OCI-LY7 (cell line): ENCODE measurements around the gene HBB. TPM values are rescaled to one million over a fixed set of nuclear protein-coding genes. Genes with fewer than 3 reads are reported as not detected.

Source experiments
- BruUV-seq: library from RNA; stranded (reverse); fragments of 400-500 nt; replicated peaks from 2 replicates; lab custom pipeline; 2021; lab: Mats Ljungman, UMichigan
- CTCF ChIA-PET: fragments of 300-600 bp; sonication (Branson Sonifier 250); formaldehyde crosslinking; loops from one replicate; lab custom pipeline; 2022; ENCODE audit warnings: antibody characterized with exemption; ENCODE audit not compliant: unreplicated experiment; lab: Charles Lee
- POLR2A ChIA-PET: fragments of 300-600 bp; sonication (Branson Sonifier 250); formaldehyde crosslinking; loops from one replicate; lab custom pipeline; 2022; ENCODE audit warnings: antibody characterized with exemption; lab: Charles Lee
- DNase-seq: peaks from one replicate; pipeline ENCODE4 v3.0.0-alpha.2; 2015; ENCODE audit warnings: low spot score
- H2AFZ ChIP-seq: fragments of 200-600 bp; sonication (generic), shearing (Covaris generic); 2 replicates; pipeline ENCODE4 v1.6.1; 2014; ENCODE audit warnings: mild to moderate bottlenecking, antibody characterized with exemption, low read length, moderate library complexity
- H3K27ac ChIP-seq: fragments of 200-600 bp; sonication (generic); 2 replicates; pipeline ENCODE4 v1.5.1; 2014; ENCODE audit warnings: mixed run types, low read depth, mild to moderate bottlenecking, moderate library complexity, low read length, inconsistent platforms; ENCODE audit not compliant: poor library complexity, severe bottlenecking
- H3K36me3 ChIP-seq: fragments of 200-600 bp; sonication (generic); 2 replicates; pipeline ENCODE4 v1.6.1; 2014; ENCODE audit warnings: mild to moderate bottlenecking, antibody characterized with exemption, low read length, moderate library complexity, mixed read lengths; ENCODE audit not compliant: insufficient read depth
- H3K4me1 ChIP-seq: fragments of 200-600 bp; sonication (generic); 2 replicates; pipeline ENCODE4 v1.5.1; 2014; ENCODE audit warnings: mild to moderate bottlenecking, low read length; ENCODE audit not compliant: insufficient read depth, poor library complexity, severe bottlenecking
- H3K4me2 ChIP-seq: fragments of 200-600 bp; sonication (generic); 2 replicates; pipeline ENCODE4 v1.6.1; 2014; ENCODE audit warnings: mild to moderate bottlenecking, low read length
- H3K4me3 ChIP-seq: fragments of 200-600 bp; sonication (generic); 2 replicates; pipeline ENCODE4 v1.5.1; 2014; ENCODE audit warnings: mild to moderate bottlenecking, low read depth, low read length; ENCODE audit not compliant: poor library complexity, severe bottlenecking
- H3K79me2 ChIP-seq: fragments of 200-600 bp; sonication (generic); 2 replicates; pipeline ENCODE4 v1.6.1; 2016; ENCODE audit warnings: low read depth, mild to moderate bottlenecking, low read length, moderate library complexity, mixed read lengths; ENCODE audit not compliant: insufficient read depth
- H3K9me2 ChIP-seq: fragments of 200-600 bp; sonication (generic); 2 replicates; pipeline ENCODE4 v1.6.1; 2016; ENCODE audit warnings: mild to moderate bottlenecking, low read length, mixed read lengths; ENCODE audit not compliant: insufficient read depth
- H3K9me3 ChIP-seq: fragments of 200-600 bp; sonication (generic); 2 replicates; pipeline ENCODE4 v1.6.1; 2014; ENCODE audit warnings: mild to moderate bottlenecking, mixed run types, low read length, mixed read lengths
- H4K20me1 ChIP-seq: fragments of 200-600 bp; sonication (generic); 2 replicates; pipeline ENCODE4 v1.6.1; 2014; ENCODE audit warnings: mild to moderate bottlenecking, antibody characterized with exemption, low read length, moderate library complexity, mixed read lengths; ENCODE audit not compliant: insufficient read depth
- CTCF ChIP-seq: fragments of 200-600 bp; sonication (generic); conservative IDR thresholded peaks from 2 replicates; pipeline ENCODE4 v1.5.1; 2014; ENCODE audit warnings: mild to moderate bottlenecking, antibody characterized with exemption, low read length, moderate library complexity, mixed read lengths
- EZH2phosphoT487 ChIP-seq: fragments of 200-600 bp; sonication (generic); IDR thresholded peaks from 2 replicates; pipeline ENCODE4 v1.6.1; 2018; ENCODE audit warnings: low read depth, borderline replicate concordance, mild to moderate bottlenecking, mixed run types, antibody characterized with exemption, low read length, moderate library complexity, mixed read lengths
- intact Hi-C: fragments of 100-400 bp; cut with micrococcal nuclease; formaldehyde crosslinking; loops from one replicate; pipeline ENCODE4 v1.10.0; 2022; ENCODE audit not compliant: unreplicated experiment
- total RNA-seq, 2 experiments: library from RNA; depleted of rRNA in 1 of 2; stranded (reverse); fragments of >200 nt in 1 of 2; shearing (Covaris generic) in 1 of 2; gene quantifications; 2 replicates each; pipeline ENCODE4 v1.2.3, GENCODE V29; 2014 to 2022

The HBB gene
- total RNA-seq, 2 experiments from 2014 or later = not detected

GRCh38 chr11:5241458-5241857 is 14.6 kb upstream of the HBB start:
- Histone ChIP-seq H2AFZ (no peak overlapping the region), H3K4me3 (no peak overlapping the region), H3K4me2 (no peak overlapping the region), H3K4me1 (no peaks in the 10 kb centered on the region), H3K9me2 (no peaks in the 10 kb centered on the region), H3K27ac (no peak overlapping the region), H4K20me1 (no peaks in the 10 kb centered on the region), H3K36me3 (no peaks in the 10 kb centered on the region), H3K9me3 (no peaks in the 10 kb centered on the region), H3K79me2 (no peaks in the 10 kb centered on the region)
- no TSS peak for BruUV-seq
- POLR2A ChIA-PET = interaction anchor here (0.8 kb wide), 1 partner anchor 28 kb away, joined by 3 read pairs; no protein-coding TSS in a partner anchor
- TF ChIP-seq EZH2phosphoT487 (no peak), CTCF (no peak)
- CTCF ChIA-PET = no interaction called here
- intact Hi-C loops = no loop called here
- no peak for DNase-seq

- Histone ChIP-seq H3K27ac (no peak overlapping the region), H3K4me3 (no peak overlapping the region), H2AFZ (no peak overlapping the region), H3K4me2 (no peak overlapping the region), H3K36me3 (no peaks in the 10 kb centered on the region), H4K20me1 (no peaks in the 10 kb centered on the region), H3K9me2 (no peaks in the 10 kb centered on the region), H3K9me3 (no peaks in the 10 kb centered on the region), H3K4me1 (no peaks in the 10 kb centered on the region), H3K79me2 (no peaks in the 10 kb centered on the region)
- BruUV-seq = no TSS peak
- DNase-seq = no peak
- TF ChIP-seq CTCF (no peak), EZH2phosphoT487 (no peak)
- intact Hi-C loops = no loop called here
- CTCF ChIA-PET = no interaction called here
- POLR2A ChIA-PET = interaction anchor here (1.0 kb wide), 1 partner anchor 11 kb away, joined by 3 read pairs; no protein-coding TSS in a partner anchor
These were observed 13.6 kb upstream of the HBB start for GRCh38 chr11:5240458-5240857.

GRCh38 chr11:5240056-5240455 is 13.2 kb upstream of the HBB start:
- no peak overlapping the region for H3K27ac ChIP-seq
- no peak overlapping the region for H3K4me2 ChIP-seq
- CTCF ChIA-PET = no interaction called here
- TF ChIP-seq CTCF = no peak
- no peak for TF ChIP-seq EZH2phosphoT487
- POLR2A ChIA-PET = interaction anchor here (1.0 kb wide), 1 partner anchor 11 kb away, joined by 3 read pairs; no protein-coding TSS in a partner anchor
- no peaks in the 10 kb centered on the region for H3K4me1 ChIP-seq
- DNase-seq = no peak
- no peaks in the 10 kb centered on the region for H3K9me2 ChIP-seq
- H3K9me3 ChIP-seq = no peaks in the 10 kb centered on the region
- H3K79me2 ChIP-seq = no peaks in the 10 kb centered on the region
- H2AFZ ChIP-seq = no peak overlapping the region
- no TSS peak for BruUV-seq
- H3K36me3 ChIP-seq = no peaks in the 10 kb centered on the region
- intact Hi-C loops = no loop called here
- no peaks in the 10 kb centered on the region for H4K20me1 ChIP-seq
- H3K4me3 ChIP-seq = no peak overlapping the region
